Fibroblast of the conjunctiva (primary cell): ENCODE results near the gene OR10H4.
"Not testable (repeated sequence)": the region's sequence is repeated elsewhere in the genome, so short reads cannot be mapped to it uniquely, and the experiment has no call there.

ENCODE experiments used
- DNase-seq: peaks from one replicate; pipeline ENCODE4 v3.0.0-alpha.2; 2010; ENCODE audit warnings: low read depth

Gene OR10H4

GRCh38 chr19:15937771-15938170, 11.0 kb upstream of the OR10H4 start:
- DNase-seq: no peak

GRCh38 chr19:15944401-15944800, 4.4 kb upstream of the OR10H4 start:
- DNase-seq: no peak

DNA sequence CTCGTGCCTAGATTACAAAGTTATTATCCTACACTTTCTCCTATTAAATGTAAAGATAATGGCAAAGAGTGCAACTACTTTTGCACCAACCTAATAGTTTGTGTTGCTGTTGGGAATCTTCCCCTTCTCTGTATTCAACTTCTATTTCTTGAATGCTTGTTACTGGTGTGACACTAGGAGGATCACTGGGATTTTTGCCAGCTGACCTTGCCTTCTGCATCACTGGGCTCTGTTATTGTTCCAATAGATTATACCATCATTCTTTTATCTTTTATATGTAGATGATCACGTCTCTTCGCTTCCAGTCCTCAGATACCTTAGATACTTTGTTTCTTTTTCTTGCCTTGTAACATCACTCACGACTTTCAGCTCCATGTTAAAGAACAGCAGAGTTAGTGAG, 3.5 kb upstream of the OR10H4 start:
- no peak for DNase-seq

DNA sequence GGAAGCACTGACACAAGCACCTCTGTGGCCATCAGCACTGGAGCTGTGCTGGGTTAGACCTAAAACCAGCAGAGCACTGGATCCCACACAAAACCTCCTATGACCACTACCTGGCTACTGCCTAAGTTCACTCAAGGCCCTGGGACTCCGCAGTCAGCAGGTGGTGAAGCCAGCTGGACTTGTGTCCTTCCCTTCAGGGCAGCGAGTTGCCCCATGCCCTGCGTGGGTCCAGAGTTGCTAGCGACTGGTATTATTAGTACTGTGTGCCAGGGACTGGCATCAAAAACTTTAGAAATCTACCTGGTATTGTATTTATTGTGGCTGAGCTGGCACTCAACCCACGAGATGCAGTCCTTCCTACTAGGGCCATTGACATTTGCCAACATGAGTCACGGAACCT, 6.0 kb downstream of the OR10H4 start:
- DNase-seq: no peak

- DNase-seq: no peak
Measured at GRCh38 chr19:15962319-15962718, 13.5 kb downstream of the OR10H4 start.

DNA sequence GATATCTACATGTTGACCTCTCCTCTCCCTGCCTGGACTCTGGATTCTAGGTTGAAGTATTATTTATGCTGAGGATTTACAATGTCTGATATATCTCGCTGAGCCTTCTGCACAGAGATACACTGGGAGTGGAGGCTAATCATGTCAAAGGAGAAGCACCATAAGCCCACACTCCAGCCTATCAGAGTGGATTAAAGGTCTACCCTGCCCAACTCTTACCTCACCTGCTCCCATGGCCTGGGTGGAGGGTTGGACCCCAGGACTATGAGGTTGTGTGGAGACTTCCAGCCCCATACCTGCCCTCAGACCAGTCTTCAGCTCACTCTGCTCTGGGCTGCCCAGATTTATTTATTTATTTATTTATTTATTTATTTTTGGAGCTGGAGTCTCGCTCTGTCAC, 15.4 kb downstream of the OR10H4 start:
- no peak for DNase-seq

- no peak for DNase-seq
Measured at GRCh38 chr19:15971224-15971780, 22.5 kb downstream of the OR10H4 start.

DNA sequence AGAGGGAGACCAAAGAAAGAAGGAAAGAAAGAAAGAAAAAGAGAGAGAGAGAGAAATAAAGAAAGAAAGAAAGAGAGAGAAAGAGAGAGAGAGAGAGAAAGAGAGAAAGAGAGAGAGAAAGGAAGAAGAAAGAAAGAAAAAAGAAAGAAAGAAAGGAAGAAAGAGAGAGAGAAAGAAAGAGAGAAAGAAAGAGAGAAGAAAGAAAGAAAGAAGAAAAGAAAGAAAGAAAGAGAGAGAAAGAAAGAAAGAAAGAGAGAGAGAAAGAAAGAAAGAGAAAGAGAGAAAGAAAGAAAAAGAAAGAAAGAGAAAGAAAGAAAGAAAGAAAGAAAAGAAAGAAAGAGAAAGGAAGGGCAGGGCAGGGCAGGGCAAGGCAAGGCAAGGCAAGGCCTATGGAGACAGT, 23.2 kb downstream of the OR10H4 start:
- not testable (repeated sequence) for DNase-seq

GRCh38 chr19:15974856-15975255, 26.0 kb downstream of the OR10H4 start:
- DNase-seq: no peak

GRCh38 chr19:15976836-15977689, 28.3 kb downstream of the OR10H4 start:
- no peak for DNase-seq

GRCh38 chr19:15977690-15978089, 28.9 kb downstream of the OR10H4 start:
- no peak for DNase-seq

DNA sequence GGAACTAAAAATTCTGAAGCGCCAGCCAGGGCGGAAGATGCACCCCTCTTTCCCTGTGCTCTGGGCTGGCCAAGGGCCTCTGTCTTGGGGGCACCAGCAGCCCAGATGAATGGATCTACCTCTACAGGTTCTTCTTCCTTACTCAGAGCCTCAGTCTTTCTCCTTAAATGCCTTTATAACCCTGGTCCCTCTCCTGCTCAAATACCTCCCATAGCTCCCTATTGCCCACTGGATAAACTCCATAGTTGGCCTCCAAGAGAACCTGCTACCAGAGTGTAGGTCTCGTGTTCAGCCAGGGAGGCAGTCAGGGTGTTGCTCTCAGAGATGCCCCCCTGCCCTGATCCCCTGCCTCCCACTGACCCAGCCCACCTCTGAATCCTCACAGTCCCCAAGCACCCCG, 30.5 kb downstream of the OR10H4 start:
- DNase-seq: no peak

GRCh38 chr19:15985831-15986230, 37.0 kb downstream of the OR10H4 start:
- not testable (repeated sequence) for DNase-seq

DNA sequence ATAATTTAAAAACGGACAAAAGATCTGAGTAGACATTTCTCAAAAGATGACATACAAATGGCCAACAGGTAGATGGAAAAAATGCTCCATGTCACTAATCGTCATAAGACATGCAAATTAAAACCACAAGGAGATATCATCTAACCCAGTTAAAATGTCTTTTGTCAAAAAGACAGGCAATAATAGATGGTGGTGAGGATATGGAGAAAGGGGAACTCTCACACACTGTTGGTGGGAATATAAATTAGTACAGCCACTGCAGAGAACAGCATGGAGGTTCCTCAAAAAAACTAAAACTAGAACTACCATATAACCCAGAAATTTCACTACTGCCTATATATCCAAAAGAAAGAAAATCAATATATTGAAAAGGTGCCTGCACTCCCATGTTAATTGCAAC, 37.9 kb downstream of the OR10H4 start:
- no peak for DNase-seq

DNA sequence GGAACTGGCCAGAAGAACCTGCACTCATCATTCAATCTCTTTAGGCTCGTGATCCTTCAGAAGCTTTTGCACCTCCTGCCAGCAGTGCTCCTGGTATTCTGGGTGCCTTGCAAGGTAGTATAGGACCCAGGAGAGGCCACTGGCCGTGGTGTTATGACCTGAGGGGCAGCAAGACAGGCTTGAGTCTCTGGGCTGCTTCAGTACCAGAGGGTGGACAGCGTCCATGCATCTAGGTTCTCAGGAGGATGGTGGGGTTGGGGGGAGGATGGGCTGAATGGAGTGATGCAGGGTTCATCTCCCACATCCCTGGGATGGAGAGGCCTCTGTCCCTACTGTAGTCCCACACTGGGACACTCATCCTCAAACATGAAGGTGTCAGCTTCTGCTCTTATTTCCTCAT, 41.1 kb downstream of the OR10H4 start:
- DNase-seq: no peak

DNA sequence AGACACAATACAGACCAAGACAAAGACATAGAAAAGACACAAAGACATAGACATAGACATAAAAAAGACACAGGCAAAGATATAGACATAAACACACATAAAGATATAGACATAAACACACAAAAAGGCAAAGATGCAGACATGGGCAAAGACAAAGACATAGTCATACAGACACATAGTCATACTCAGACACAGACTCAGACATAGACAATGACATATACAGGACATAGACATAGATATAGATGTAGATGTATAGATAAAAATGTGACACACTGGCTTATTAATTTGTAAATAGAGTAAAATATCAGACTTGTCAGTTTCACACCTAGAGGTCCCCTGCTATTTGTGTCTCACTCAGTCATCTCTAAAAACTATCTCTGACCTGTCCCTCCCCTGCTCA, 42.8 kb downstream of the OR10H4 start:
- DNase-seq: no peak

DNA sequence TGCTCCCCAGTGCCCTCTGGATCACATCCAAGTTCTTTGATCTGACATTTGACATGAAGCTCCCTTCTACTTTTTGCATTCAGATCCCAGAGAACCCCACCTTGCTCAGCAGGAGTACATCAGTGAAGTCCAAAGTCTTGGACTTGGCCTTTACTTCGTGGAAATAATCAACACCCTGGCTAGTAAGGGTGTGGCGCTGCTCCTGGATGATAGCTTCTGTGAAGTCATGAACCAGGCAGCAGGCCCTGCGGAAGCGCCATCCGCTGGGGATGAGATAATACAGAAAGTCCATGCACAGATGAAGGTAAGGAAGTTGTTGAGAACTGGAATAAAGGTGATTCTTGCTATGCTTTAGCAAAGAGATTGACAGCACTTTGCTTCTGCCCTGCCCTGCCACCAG, 43.2 kb downstream of the OR10H4 start:
- no peak for DNase-seq

- DNase-seq: no peak
Measured at GRCh38 chr19:15995536-15995935, 46.7 kb downstream of the OR10H4 start.

DNA sequence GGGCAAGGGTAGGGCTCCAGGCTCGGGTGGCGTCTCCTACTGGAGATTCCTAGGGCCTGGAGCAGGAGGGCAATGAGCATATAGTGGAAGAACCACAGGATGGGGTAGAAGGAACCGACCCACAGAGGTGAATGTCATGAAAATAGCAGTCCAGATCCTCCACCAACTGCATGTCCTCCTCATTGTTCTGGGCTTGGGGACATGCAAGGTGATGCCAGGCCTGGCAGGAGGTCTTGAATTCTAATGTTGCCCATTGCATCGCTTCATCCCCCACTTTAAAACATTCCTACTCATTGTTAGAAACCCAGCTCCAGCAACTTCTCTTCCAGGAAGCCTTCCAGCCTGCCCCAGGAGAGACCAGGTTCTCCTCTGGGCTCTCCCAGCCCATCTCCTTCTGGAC, 49.4 kb downstream of the OR10H4 start:
- DNase-seq: no peak
